ENCODE measurements around the gene KRTAP4-9.
"Not testable (repeated sequence)": the region's sequence is repeated elsewhere in the genome, so short reads cannot be mapped to it uniquely, and the experiment has no call there.

The KRTAP4-9 gene

DNA sequence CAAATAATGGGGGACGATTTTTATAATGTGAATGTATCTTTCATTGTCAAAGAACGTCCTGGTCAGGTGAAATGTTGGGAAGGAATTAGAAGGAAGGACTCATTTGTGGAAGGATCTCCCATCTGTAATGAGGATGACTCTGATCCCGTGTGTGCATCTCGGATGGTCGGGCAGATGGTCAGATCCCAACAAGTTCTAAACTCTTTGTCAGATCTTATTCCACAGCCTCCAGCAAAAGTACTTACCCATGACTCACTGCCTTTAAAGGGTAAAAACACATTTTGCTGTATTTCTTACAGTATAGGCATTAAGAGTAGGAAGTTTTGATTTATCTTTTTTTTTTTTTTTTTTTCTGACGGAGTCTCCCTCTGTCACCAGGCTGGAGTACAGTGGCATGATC lies 6.7 kb upstream of the KRTAP4-9 start:
- no peak for DNase-seq

GRCh38 chr17:41099682-41100480 lies 5.3 kb upstream of the KRTAP4-9 start:
- DNase-seq: not testable (repeated sequence)

DNA sequence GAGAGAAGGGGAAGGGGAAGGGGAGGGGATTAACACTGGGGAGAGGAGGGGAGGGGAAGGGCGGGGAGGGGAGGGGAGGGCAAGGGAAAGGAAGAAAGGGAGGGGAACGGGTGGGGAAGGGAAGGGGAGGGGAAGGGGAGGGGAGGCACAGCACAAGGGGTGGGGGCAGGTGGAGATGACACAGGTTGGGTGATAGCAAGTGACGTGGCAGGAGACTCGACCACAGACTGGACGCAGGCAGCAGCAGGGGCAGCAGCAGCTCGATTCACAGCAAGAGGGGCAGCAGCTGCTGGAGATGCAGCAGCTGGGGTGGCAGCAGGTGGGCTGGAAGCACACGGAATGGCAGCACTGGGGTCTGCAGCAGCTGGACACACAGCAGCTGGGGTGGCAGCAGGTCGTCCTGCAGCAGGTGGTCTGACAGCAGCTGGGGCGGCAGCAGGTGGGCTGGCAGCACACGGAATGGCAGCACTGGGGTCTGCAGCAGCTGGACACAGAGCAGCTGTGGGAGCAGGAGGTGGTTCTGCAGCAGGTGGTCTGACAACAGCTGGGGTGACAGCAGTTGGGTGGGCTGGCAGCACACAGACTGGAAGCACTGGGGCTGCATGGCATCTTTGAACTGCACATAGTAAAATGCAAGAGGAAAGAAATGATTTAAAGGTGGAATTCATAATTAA lies 3.5 kb upstream of the KRTAP4-9 start, which contains the start of gene KRTAP4-16:
KRTAP4-16 (minus strand) TSS at position 624 of the 674 bp plus-strand sequence; CDS start at position 624, 0 bp downstream.
- DNase-seq: no peak

- DNase-seq: no peak
Observed at GRCh38 chr17:41103896-41104295, 1.3 kb upstream of the KRTAP4-9 start.

DNA sequence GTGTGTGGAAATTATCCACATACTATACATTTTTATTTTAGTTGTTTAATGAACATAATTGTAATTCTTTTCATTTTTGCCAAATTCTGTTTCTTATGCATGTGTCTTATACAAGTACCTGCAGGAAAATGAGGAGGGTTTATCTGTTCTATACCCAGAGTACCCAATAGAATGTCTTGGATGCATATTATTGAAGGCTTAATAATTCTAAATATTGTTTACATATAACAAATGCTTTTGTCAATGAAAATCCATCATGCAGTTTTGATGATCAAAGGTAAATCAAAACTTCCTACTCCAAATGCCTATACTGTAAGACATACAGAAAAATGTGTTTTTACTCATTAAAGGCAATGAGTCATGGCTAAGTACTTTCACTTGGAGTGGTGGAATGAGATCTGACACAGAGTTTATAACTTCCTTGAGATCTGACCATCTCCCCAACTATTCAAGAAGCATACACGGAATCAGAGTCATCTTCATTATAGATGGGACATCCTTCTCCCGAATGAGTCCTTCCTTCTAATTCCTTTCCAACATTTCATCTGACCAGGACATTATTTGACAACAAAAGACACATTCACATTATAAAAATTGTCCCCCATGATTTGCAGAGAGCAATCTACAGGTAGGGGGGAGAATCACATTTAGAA lies 677 bp upstream of the KRTAP4-9 start:
- not testable (repeated sequence) for DNase-seq

- no peak for DNase-seq
Observed at GRCh38 chr17:41107941-41108450, 2.8 kb downstream of the KRTAP4-9 start.

GRCh38 chr17:41108728-41109386 lies 3.7 kb downstream of the KRTAP4-9 start:
- not testable (repeated sequence) for DNase-seq

DNA sequence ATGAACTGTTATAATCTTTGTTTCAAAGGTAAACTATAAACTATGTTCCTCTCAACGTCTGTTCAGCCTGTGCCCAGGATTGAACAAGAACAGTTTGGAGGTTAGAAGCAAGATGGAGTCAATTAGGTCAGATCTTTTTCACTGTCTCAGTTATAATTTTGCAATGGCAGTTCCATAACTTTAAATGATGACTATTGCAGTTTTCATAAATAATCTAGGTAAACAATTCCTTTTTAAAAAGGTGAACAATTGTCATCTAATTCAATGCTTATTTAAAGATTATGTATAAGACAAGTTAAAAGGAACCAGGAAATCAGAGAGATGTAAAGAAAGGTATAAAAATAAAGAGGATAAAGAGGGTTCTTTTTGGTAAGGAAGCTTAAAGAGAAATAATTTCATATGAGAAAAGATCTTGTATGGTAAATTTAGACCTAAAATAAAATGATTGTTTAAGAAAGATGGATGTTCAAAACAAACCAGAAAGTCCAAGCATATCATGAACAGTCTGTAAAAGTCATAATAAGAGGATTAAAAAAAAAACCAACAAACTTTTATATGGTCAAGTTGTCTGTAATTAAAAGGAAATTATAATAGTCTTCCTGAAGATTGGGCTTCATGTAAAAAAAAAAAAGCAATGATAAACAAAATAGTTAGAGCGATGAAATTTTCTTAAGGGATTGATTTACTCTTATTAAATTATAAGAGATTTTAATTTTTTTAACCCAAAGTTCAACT lies 6.1 kb downstream of the KRTAP4-9 start:
- no peak for DNase-seq

GRCh38 chr17:41116297-41116696 lies 11.1 kb downstream of the KRTAP4-9 start:
- DNase-seq: no peak

- DNase-seq: not testable (repeated sequence)
Observed at GRCh38 chr17:41117846-41118386, 12.7 kb downstream of the KRTAP4-9 start, which contains the start of gene KRTAP4-11. TSS of gene KRTAP4-11 (minus strand) at chr17:41118373. CDS start at chr17:41118315, 58 bp downstream.

DNA sequence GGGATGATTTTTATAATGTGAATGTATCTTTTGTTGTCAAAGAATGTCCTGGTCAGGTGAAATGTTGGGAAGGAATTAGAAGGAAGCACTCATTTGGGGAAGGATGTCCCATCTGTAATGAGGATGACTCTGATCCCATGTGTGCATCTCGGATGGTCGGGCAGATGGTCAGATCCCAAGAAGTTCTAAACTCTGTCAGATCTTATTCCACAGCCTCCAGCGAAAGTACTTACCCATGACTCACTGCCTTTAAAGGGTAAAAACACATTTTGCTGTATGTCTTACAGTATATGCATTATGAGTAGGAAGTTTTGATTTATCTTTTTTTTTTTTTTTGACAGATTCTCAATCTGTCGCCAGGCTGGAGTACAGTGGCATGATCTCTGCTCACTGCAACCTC lies 13.5 kb downstream of the KRTAP4-9 start:
- DNase-seq: no peak

GRCh38 chr17:41119696-41120690 lies 14.8 kb downstream of the KRTAP4-9 start:
- DNase-seq: not testable (repeated sequence)

DNA sequence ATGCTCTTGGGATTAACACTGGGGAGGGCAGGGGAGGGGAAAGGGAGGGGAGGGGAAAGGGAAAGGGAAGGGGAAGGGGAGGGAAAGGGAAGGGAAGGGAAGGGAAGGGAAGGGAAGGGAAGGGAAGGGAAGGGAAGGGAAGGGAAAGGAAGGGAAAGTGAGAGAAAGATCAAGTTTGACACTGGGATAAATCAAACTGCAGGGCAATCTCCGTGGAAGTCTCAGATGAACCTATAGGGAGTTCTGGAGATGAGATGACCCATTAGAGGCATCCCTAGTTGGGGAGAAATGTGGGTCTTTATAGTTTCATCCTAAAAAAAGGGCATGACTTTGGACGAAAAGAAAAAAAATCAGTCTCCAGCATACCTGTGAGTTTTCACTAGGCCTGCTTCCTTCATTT lies 16.6 kb downstream of the KRTAP4-9 start:
- no peak for DNase-seq

GRCh38 chr17:41123292-41123990 lies 18.3 kb downstream of the KRTAP4-9 start:
- DNase-seq: not testable (repeated sequence)

DNA sequence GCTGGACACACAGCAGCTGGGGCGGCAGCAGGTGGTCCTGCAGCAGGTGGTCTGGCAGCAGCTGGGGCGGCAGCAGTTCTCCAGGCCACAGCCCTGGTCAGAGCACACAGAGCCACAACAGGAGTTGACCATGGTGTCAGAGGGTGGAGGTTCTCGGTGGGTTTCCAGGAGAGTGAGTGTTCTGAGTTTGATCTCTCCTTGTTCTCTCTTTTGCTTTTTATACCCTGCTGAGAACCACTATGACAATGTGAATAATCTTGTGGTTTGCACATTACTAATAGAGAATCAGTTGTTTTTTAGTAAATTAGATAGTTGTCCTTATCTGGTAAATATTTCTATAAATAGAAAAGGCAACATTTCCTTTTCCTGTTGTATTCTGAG lies 18.8 kb downstream of the KRTAP4-9 start, which contains the start of gene KRTAP4-12:
KRTAP4-12 (minus strand) TSS at position 192 of the 381 bp plus-strand sequence; CDS start at position 132, 60 bp downstream.
- DNase-seq: not testable (repeated sequence)

- no peak for DNase-seq
Observed at GRCh38 chr17:41125064-41125463, 19.9 kb downstream of the KRTAP4-9 start.

DNA sequence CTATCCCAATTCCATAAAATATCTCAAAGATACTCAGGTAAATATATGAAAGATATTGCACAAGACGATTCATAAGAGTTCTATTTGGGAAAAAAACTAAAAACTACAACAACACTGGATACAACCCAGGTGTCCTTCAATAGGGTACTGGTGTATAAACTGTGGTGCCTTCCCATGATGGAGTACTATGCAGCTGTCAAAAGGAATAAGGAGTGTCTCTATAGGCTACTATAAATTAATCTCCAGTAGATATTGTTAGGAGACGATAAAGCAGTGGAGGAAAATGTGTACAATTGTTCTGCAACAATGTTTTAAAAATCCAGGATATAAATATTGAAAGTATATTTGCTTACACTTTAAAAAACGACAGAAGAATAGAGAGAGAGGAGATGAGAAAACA lies 21.2 kb downstream of the KRTAP4-9 start:
- DNase-seq: no peak

DNA sequence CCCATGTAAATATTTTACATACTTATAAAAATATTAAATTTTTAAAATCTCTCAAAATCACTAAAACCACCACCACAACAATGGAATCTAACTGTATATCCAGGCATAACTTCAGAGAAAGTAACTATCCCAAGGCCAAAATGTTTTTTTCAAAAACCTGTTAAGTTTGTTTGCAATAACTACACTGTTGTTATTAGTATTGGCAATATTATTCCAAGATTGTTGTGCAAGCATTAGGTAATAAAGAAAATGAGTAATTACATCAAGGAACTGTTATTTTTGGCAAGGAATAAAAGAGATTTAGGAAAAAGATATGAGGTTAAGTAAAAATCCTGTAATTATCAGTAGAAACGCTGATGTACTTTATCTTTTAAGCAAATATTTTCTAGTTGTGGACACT lies 22.2 kb downstream of the KRTAP4-9 start:
- DNase-seq: no peak

DNA sequence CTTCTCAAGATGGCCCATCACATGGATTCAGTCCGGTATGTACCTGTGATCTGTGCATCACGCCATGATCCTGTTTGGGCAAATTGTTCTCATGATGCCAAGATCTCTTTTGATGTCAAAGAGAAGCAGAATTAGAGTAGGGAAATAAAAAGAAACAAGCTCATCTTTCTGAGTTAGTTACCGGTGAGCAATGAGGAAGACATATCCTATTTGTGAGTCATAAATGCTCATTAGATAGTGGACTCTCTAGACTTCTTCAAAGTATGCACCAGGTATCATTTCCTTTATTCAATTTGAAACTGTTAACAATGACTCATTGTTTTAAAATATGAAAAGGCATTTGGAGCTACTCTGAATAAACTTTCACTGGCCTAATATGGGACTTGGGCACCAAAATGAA lies 26.8 kb downstream of the KRTAP4-9 start:
- DNase-seq: no peak

Measured in islet precursor cell (in vitro differentiated cells).